ENCODE data around the gene LPAR5. TPM values are rescaled to one million over a fixed set of nuclear protein-coding genes. Genes with fewer than 3 reads are reported as not detected.
A peak's percentile ranks its signal among the peaks of the same experiment; 100 is the strongest.
"Not testable (repeated sequence)": the region's sequence is repeated elsewhere in the genome, so short reads cannot be mapped to it uniquely, and the experiment has no call there.

Gene LPAR5
- total RNA-seq, 4 donors from 2014 or later, result 11.0 to 16.4 (median 12.4) TPM

GRCh38 chr12:6604259-6605029, 31.3 kb downstream of the LPAR5 start:
- H3K4me3 ChIP-seq (ENCODE audit: low read depth, poor library complexity, severe bottlenecking), result no peak overlapping the region
- TF ChIP-seq, protein P1, sequence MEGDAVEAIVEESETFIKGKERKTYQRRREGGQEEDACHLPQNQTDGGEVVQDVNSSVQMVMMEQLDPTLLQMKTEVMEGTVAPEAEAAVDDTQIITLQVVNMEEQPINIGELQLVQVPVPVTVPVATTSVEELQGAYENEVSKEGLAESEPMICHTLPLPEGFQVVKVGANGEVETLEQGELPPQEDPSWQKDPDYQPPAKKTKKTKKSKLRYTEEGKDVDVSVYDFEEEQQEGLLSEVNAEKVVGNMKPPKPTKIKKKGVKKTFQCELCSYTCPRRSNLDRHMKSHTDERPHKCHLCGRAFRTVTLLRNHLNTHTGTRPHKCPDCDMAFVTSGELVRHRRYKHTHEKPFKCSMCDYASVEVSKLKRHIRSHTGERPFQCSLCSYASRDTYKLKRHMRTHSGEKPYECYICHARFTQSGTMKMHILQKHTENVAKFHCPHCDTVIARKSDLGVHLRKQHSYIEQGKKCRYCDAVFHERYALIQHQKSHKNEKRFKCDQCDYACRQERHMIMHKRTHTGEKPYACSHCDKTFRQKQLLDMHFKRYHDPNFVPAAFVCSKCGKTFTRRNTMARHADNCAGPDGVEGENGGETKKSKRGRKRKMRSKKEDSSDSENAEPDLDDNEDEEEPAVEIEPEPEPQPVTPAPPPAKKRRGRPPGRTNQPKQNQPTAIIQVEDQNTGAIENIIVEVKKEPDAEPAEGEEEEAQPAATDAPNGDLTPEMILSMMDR (IDR thresholded peaks at IDR 0.05), result no peak
- TF ChIP-seq POLR2A (IDR thresholded peaks at IDR 0.05), result no peak
- intact Hi-C loops (cut with DNase I; ENCODE audit: low total_unique reads), result no loop called here
- no peak for DNase-seq (ENCODE audit: low spot score in 2 of 2)
- WGBS, 2 donors, result 52 to 56% methylated on average over 6 of the region's 6 CpGs

DNA sequence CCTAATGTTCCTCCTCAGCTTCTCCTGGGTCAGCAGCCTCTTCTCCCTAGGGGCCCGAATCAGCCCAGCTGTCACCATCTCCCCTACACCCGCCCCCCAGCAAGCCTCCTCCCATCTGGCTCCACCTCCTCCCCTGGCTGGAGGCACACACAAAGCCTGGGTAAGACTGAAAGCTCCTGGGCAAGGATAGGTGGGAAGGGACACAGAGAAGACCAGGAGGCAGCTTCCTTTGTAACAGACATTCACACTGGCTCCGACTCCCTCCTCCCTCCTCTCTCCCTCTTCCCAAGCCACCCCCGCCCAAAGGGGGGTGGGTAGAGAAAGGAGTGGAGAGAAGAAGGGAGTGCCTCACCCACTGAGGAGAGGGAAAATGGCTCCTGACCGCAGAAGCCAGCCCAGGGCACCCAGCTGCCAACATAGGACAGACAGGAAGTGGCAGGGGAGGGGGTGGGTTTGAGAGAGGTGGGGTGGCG, 32.6 kb downstream of the LPAR5 start:
- intact Hi-C loops (cut with DNase I; ENCODE audit: low total_unique reads), result no loop called here
- no peak overlapping the region for H3K4me3 ChIP-seq (ENCODE audit: low read depth, poor library complexity, severe bottlenecking)
- TF ChIP-seq, protein P1 (IDR thresholded peaks at IDR 0.05), result no peak
- no peak for TF ChIP-seq POLR2A (IDR thresholded peaks at IDR 0.05)
- 6 to 9% methylated on average over 6 of the region's 6 CpGs for WGBS, 2 donors
- peak; percentile 55 to 91 for DNase-seq (ENCODE audit: low spot score in 2 of 2)

DNA sequence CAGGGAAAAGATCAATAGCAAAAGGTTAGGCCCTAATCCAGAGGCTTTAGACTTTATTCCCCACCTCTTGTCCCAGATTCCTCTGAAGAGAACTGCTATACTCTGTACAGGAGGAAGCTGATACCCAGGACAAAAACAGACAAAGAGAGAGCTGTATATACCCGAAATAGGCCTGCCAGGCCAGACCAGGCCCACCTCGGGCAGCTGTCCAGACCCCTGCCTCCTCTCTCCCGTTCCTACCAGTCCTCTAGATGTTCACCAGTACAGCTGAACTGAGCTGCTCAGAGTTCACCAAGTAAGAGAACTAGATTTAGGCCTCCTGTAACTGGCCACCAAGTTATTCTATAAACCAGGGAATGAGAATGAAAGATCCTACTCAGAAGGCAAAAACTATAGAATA, 33.2 kb downstream of the LPAR5 start:
- DNase-seq (ENCODE audit: low spot score in 2 of 2), result no peak
- 45 to 58% methylated on average over 3 of the region's 3 CpGs for WGBS, 2 donors
- H3K4me3 ChIP-seq (ENCODE audit: low read depth, poor library complexity, severe bottlenecking), result no peak overlapping the region
- TF ChIP-seq, protein P1 (IDR thresholded peaks at IDR 0.05), result no peak
- TF ChIP-seq POLR2A (IDR thresholded peaks at IDR 0.05), result no peak
- intact Hi-C loops (cut with DNase I; ENCODE audit: low total_unique reads), result no loop called here

DNA sequence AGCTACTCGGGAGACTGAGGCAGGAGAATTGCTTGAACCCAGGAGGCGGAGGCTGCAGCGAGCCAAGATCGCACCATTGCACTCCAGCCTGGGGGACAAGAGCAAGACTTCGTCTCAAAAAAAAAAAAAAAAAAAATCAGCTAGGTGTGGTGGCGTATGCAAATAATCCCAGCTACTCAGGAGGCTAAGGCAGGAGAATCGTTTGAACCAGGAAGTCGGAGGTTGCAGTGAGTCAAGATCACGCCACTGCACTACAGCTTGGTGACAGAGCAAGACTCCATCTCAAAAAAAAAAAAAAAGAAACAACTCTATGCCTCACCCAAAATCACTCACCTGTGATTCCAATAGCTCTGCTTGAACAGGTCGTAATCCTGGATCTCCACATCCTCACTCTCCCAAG, 40.1 kb downstream of the LPAR5 start:
- H3K4me3 ChIP-seq (ENCODE audit: low read depth, poor library complexity, severe bottlenecking); intact Hi-C loops (cut with DNase I; ENCODE audit: low total_unique reads); DNase-seq (ENCODE audit: low spot score in 2 of 2): not testable (repeated sequence)
- WGBS, 2 donors, result 85 to 91% methylated on average over 10 of the region's 10 CpGs

GRCh38 chr12:6592087-6592486, 43.7 kb downstream of the LPAR5 start:
- TF ChIP-seq POLR2A (IDR thresholded peaks at IDR 0.05), result no peak
- TF ChIP-seq, protein P1 (IDR thresholded peaks at IDR 0.05), result no peak
- intact Hi-C loops (cut with DNase I; ENCODE audit: low total_unique reads), result no loop called here
- WGBS, 2 donors, result 90 to 92% methylated on average over 8 of the region's 8 CpGs
- no peak overlapping the region for H3K4me3 ChIP-seq (ENCODE audit: low read depth, poor library complexity, severe bottlenecking)
- no peak for DNase-seq (ENCODE audit: low spot score in 2 of 2)

GRCh38 chr12:6586569-6586968, 49.2 kb downstream of the LPAR5 start:
- 87 to 88% methylated on average over 8 of the region's 8 CpGs for WGBS, 2 donors
- DNase-seq (ENCODE audit: low spot score in 2 of 2), result not testable (repeated sequence)

GRCh38 chr12:6584293-6584692, 51.5 kb downstream of the LPAR5 start:
- intact Hi-C loops (cut with DNase I; ENCODE audit: low total_unique reads), result no loop called here
- no peak for DNase-seq (ENCODE audit: low spot score in 2 of 2)
- H3K4me3 ChIP-seq (ENCODE audit: low read depth, poor library complexity, severe bottlenecking), result no peak overlapping the region
- WGBS, 2 donors, result 80% methylated on average over 10 of the region's 10 CpGs
- TF ChIP-seq, protein P1 (IDR thresholded peaks at IDR 0.05), result no peak
- no peak for TF ChIP-seq POLR2A (IDR thresholded peaks at IDR 0.05)

More at GRCh38 chr12:6586569-6586968, 49.2 kb downstream of the LPAR5 start:
- intact Hi-C loops (cut with DNase I; ENCODE audit: low total_unique reads); H3K4me3 ChIP-seq (ENCODE audit: low read depth, poor library complexity, severe bottlenecking): not testable (repeated sequence)

All from lower leg skin (tissue), 4 donors.